ENCODE results near the gene BCAR3.

The BCAR3 gene

DNA sequence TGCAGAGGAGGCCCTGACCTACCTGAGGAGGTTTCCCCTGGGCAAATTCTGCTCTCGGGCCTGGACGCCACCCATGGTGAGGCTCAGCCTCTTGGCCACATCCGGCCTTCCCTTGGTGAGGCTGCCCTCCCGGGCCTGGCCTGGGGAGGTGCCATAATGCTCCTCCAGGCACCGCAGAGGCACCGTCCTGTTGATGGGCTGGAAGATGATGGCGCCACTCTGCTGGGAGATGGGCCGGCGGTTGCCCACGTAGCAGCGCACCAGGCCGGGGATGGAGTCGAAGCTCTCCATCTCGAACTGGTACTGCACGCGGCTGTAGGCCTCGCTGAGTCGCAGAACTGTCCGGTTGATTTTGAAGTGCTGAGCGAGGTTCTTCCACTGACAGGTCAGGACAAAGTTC is 92.7 kb downstream of the BCAR3 start:
- Histone ChIP-seq H3K4me2 (ENCODE audit: low read length, poor library complexity, severe bottlenecking) (no peak overlapping the region), H2AK5ac (ENCODE audit: low read length, severe bottlenecking) (peak overlapping the region; percentile 10), H3K14ac (ENCODE audit: low read length in 2 of 2) (peak overlapping the region in 1 of 2 experiments; percentile 53), H3K18ac (ENCODE audit: low read depth in 1 of 2, low read length in 2 of 2) (peak overlapping the region; percentile 47 to 91), H4K8ac (ENCODE audit: low read length) (peak overlapping the region; percentile 70), H2BK12ac (ENCODE audit: low read length in 2 of 2) (peak overlapping the region; percentile 2 to 51), H3K9ac (ENCODE audit: low read length) (no peak overlapping the region), H3K27me3 (ENCODE audit: control insufficient read depth in 1 of 2, insufficient read depth in 1 of 2, low read length in 2 of 2) (no peaks in the 10 kb centered on the region), H2BK15ac (ENCODE audit: low read depth, poor library complexity, severe bottlenecking) (no peak overlapping the region), H2BK120ac (ENCODE audit: low read depth, low read length) (no peak overlapping the region), H3K4ac (ENCODE audit: low read depth in 1 of 2, low read length in 2 of 2) (no peak overlapping the region), H3K36me3 (ENCODE audit: control insufficient read depth in 1 of 2, insufficient read depth in 2 of 2, low read depth in 1 of 2, low read length in 2 of 2) (peaks cover 51 to 77% of the 10 kb centered on the region in 2 experiments), H3K4me1 (ENCODE audit: control insufficient read depth, insufficient read depth, low read depth, low read length) (peaks cover 35% of the 10 kb centered on the region), H3K23ac (ENCODE audit: low read length in 2 of 2) (peak overlapping the region in 1 of 2 experiments; percentile 50), H2AFZ (ENCODE audit: low read depth, low read length) (peak overlapping the region; percentile 2), H3K4me3 (ENCODE audit: insufficient read depth in 1 of 2, low read depth in 1 of 2, low read length in 2 of 2) (no peak overlapping the region), H4K91ac (ENCODE audit: low read length) (peak overlapping the region; percentile 52), H3K79me1 (replicated peaks; ENCODE audit: low read length, poor library complexity, severe bottlenecking) (peaks cover 35% of the 10 kb centered on the region), H3K9me3 (ENCODE audit: control insufficient read depth, low read length) (no peaks in the 10 kb centered on the region), H3K27ac (ENCODE audit: low read length, poor library complexity, severe bottlenecking) (no peak overlapping the region), H2BK5ac (ENCODE audit: low read depth, low read length, poor library complexity, severe bottlenecking) (no peak overlapping the region)
- 96% methylated on average over 20 of the region's 20 CpGs for WGBS
- no peak for DNase-seq

DNA sequence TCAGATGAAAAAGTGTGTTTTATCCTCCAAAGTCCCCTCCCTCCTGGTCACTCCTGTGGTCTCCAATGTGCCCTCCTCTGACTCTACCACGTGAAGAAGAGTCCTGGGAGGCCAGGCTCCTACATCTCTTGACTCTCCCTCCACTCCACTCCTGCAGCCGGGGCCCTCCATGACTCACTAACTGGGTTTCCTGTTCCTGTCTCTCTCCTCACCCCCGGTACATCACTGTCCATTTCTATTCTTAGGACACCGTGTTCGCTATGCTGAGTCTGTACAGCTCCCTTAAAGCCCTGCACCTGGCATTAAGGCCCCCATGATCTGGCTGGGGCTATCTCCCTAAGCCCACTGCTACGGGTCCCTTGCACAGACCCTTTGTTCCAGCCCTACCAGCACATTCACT is 93.4 kb downstream of the BCAR3 start:
- Histone ChIP-seq H2BK12ac (ENCODE audit: low read length in 2 of 2) (no peak overlapping the region), H3K4me1 (ENCODE audit: control insufficient read depth, insufficient read depth, low read depth, low read length) (peaks cover 32% of the 10 kb centered on the region), H3K27ac (ENCODE audit: low read length, poor library complexity, severe bottlenecking) (no peak overlapping the region), H2BK15ac (ENCODE audit: low read depth, poor library complexity, severe bottlenecking) (no peak overlapping the region), H3K14ac (ENCODE audit: low read length in 2 of 2) (peak overlapping the region in 1 of 2 experiments; percentile 66), H3K79me1 (replicated peaks; ENCODE audit: low read length, poor library complexity, severe bottlenecking) (peaks cover 38% of the 10 kb centered on the region), H2BK120ac (ENCODE audit: low read depth, low read length) (no peak overlapping the region), H3K9me3 (ENCODE audit: control insufficient read depth, low read length) (no peaks in the 10 kb centered on the region), H3K27me3 (ENCODE audit: control insufficient read depth in 1 of 2, insufficient read depth in 1 of 2, low read length in 2 of 2) (no peaks in the 10 kb centered on the region), H3K4ac (ENCODE audit: low read depth in 1 of 2, low read length in 2 of 2) (peak overlapping the region in 1 of 2 experiments; percentile 82), H3K36me3 (ENCODE audit: control insufficient read depth in 1 of 2, insufficient read depth in 2 of 2, low read depth in 1 of 2, low read length in 2 of 2) (peaks cover 59 to 81% of the 10 kb centered on the region in 2 experiments), H3K23ac (ENCODE audit: low read length in 2 of 2) (no peak overlapping the region), H3K18ac (ENCODE audit: low read depth in 1 of 2, low read length in 2 of 2) (peak overlapping the region; percentile 49 to 74), H2AFZ (ENCODE audit: low read depth, low read length) (no peak overlapping the region), H4K8ac (ENCODE audit: low read length) (peak overlapping the region; percentile 85), H4K91ac (ENCODE audit: low read length) (no peak overlapping the region), H3K4me3 (ENCODE audit: insufficient read depth in 1 of 2, low read depth in 1 of 2, low read length in 2 of 2) (no peak overlapping the region), H2AK5ac (ENCODE audit: low read length, severe bottlenecking) (no peak overlapping the region), H3K9ac (ENCODE audit: low read length) (no peak overlapping the region), H2BK5ac (ENCODE audit: low read depth, low read length, poor library complexity, severe bottlenecking) (no peak overlapping the region), H3K4me2 (ENCODE audit: low read length, poor library complexity, severe bottlenecking) (no peak overlapping the region)
- peak; percentile 73 for DNase-seq
- 19% methylated on average over 6 of the region's 6 CpGs for WGBS

DNA sequence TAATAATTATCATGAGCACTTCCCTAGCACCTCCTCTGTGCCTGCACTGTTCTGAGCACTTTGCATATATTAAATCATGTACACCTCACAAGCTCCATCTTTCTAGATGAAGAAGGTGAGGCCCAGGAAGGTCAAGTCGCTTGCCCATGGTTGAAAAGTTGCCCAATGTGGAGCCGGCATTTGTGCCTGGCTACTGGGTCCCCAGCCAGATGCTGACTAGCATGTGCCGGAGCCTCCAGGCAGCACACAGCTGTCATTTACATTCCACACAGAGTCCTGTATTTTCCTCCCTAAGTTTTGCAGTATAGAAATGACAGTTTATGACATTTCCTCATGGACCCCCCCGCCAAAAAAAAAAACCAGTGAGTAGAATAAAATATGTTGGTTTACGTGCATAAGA is 94.3 kb downstream of the BCAR3 start:
- Histone ChIP-seq H2BK12ac (ENCODE audit: low read length in 2 of 2) (peak overlapping the region in 1 of 2 experiments; percentile 31), H3K18ac (ENCODE audit: low read depth in 1 of 2, low read length in 2 of 2) (no peak overlapping the region)
- DNase-seq = no peak

GRCh38 chr1:93585059-93585966 is 96.3 kb downstream of the BCAR3 start:
- Histone ChIP-seq H3K4me1 (ENCODE audit: control insufficient read depth, insufficient read depth, low read depth, low read length) (peaks cover 17% of the 10 kb centered on the region), H3K27ac (ENCODE audit: low read length, poor library complexity, severe bottlenecking) (peak overlapping the region; percentile 37), H3K36me3 (ENCODE audit: control insufficient read depth in 1 of 2, insufficient read depth in 2 of 2, low read depth in 1 of 2, low read length in 2 of 2) (peaks cover 71 to 92% of the 10 kb centered on the region in 2 experiments), H3K23ac (ENCODE audit: low read length in 2 of 2) (no peak overlapping the region), H2BK15ac (ENCODE audit: low read depth, poor library complexity, severe bottlenecking) (no peak overlapping the region), H3K4me3 (ENCODE audit: insufficient read depth in 1 of 2, low read depth in 1 of 2, low read length in 2 of 2) (peak overlapping the region in 1 of 2 experiments; percentile 16), H2BK120ac (ENCODE audit: low read depth, low read length) (no peak overlapping the region), H2BK12ac (ENCODE audit: low read length in 2 of 2) (no peak overlapping the region), H3K9me3 (ENCODE audit: control insufficient read depth, low read length) (no peaks in the 10 kb centered on the region), H4K8ac (ENCODE audit: low read length) (peak overlapping the region; percentile 59), H3K4ac (ENCODE audit: low read depth in 1 of 2, low read length in 2 of 2) (peak overlapping the region in 1 of 2 experiments; percentile 46), H2AFZ (ENCODE audit: low read depth, low read length) (no peak overlapping the region), H3K9ac (ENCODE audit: low read length) (peak overlapping the region; percentile 41), H3K4me2 (ENCODE audit: low read length, poor library complexity, severe bottlenecking) (no peak overlapping the region), H2BK5ac (ENCODE audit: low read depth, low read length, poor library complexity, severe bottlenecking) (no peak overlapping the region), H2AK5ac (ENCODE audit: low read length, severe bottlenecking) (no peak overlapping the region), H3K79me1 (replicated peaks; ENCODE audit: low read length, poor library complexity, severe bottlenecking) (peaks cover 52% of the 10 kb centered on the region), H3K27me3 (ENCODE audit: control insufficient read depth in 1 of 2, insufficient read depth in 1 of 2, low read length in 2 of 2) (no peaks in the 10 kb centered on the region), H4K91ac (ENCODE audit: low read length) (peak overlapping the region; percentile 65), H3K18ac (ENCODE audit: low read depth in 1 of 2, low read length in 2 of 2) (peak overlapping the region; percentile 28 to 29), H3K14ac (ENCODE audit: low read length in 2 of 2) (peak overlapping the region in 1 of 2 experiments; percentile 5)
- 86% methylated on average over 10 of the region's 13 CpGs for WGBS
- no peak for DNase-seq

More for the DNA sequence above, 94.3 kb downstream of the BCAR3 start:
- Histone ChIP-seq H2AFZ (ENCODE audit: low read depth, low read length) (no peak overlapping the region), H3K9me3 (ENCODE audit: control insufficient read depth, low read length) (no peaks in the 10 kb centered on the region), H4K8ac (ENCODE audit: low read length) (no peak overlapping the region), H2BK120ac (ENCODE audit: low read depth, low read length) (peak overlapping the region; percentile 35), H3K27ac (ENCODE audit: low read length, poor library complexity, severe bottlenecking) (no peak overlapping the region), H2BK5ac (ENCODE audit: low read depth, low read length, poor library complexity, severe bottlenecking) (no peak overlapping the region), H2AK5ac (ENCODE audit: low read length, severe bottlenecking) (no peak overlapping the region), H3K4ac (ENCODE audit: low read depth in 1 of 2, low read length in 2 of 2) (no peak overlapping the region), H3K23ac (ENCODE audit: low read length in 2 of 2) (no peak overlapping the region), H3K4me3 (ENCODE audit: insufficient read depth in 1 of 2, low read depth in 1 of 2, low read length in 2 of 2) (no peak overlapping the region), H3K9ac (ENCODE audit: low read length) (no peak overlapping the region), H2BK15ac (ENCODE audit: low read depth, poor library complexity, severe bottlenecking) (no peak overlapping the region), H3K4me2 (ENCODE audit: low read length, poor library complexity, severe bottlenecking) (no peak overlapping the region), H3K79me1 (replicated peaks; ENCODE audit: low read length, poor library complexity, severe bottlenecking) (peaks cover 46% of the 10 kb centered on the region), H3K36me3 (ENCODE audit: control insufficient read depth in 1 of 2, insufficient read depth in 2 of 2, low read depth in 1 of 2, low read length in 2 of 2) (peaks cover 67 to 89% of the 10 kb centered on the region in 2 experiments), H3K14ac (ENCODE audit: low read length in 2 of 2) (no peak overlapping the region), H4K91ac (ENCODE audit: low read length) (no peak overlapping the region), H3K4me1 (ENCODE audit: control insufficient read depth, insufficient read depth, low read depth, low read length) (peaks cover 25% of the 10 kb centered on the region), H3K27me3 (ENCODE audit: control insufficient read depth in 1 of 2, insufficient read depth in 1 of 2, low read length in 2 of 2) (no peaks in the 10 kb centered on the region)
- WGBS = 98% methylated on average over 3 of the region's 5 CpGs

Data from mesenchymal stem cell (in vitro differentiated cells and primary cell).